HG02678 (cell line): ENCODE results near the gene NAT8L.
"Not testable (repeated sequence)": the region's sequence is repeated elsewhere in the genome, so short reads cannot be mapped to it uniquely, and the experiment has no call there.

Experiments used
- ATAC-seq: cut with Tn5 transposase; IDR thresholded peaks from one replicate; pipeline ENCODE4 v1.9.1; 2021; ENCODE audit warnings: mild to moderate bottlenecking, moderate library complexity; ENCODE audit not compliant: unreplicated experiment

The NAT8L gene, protein sequence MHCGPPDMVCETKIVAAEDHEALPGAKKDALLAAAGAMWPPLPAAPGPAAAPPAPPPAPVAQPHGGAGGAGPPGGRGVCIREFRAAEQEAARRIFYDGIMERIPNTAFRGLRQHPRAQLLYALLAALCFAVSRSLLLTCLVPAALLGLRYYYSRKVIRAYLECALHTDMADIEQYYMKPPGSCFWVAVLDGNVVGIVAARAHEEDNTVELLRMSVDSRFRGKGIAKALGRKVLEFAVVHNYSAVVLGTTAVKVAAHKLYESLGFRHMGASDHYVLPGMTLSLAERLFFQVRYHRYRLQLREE

DNA sequence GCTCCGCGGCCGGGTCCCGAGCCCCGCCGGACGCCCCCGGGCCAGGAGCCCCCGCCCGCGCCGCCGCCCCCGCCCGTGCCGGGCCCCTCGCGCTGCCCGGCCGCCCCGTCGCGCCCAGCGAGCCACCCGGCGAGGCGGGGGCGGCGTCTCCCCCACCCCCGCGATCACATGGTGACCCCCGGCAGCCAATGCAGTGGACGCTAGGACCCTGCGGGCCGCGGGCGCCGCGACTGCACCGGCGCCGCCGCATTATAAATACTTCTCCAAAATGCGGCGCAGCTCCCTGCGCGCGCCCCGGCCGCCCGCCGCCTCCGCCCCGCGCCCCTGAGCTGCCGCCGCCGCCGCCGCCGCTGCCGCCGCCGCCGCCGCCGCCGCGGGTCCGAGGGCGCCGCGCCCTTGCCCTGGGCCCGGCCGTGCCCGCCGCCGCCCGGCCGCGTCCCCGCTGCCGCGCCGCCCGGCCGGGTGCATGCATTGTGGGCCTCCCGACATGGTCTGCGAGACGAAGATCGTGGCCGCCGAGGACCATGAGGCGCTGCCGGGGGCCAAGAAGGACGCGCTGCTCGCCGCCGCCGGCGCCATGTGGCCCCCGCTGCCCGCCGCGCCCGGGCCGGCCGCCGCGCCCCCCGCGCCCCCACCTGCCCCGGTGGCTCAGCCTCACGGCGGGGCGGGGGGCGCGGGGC, at the start of gene NAT8L:
NAT8L (plus strand) TSS at position 282 of the 680 bp plus-strand sequence; CDS start at position 467, 185 bp downstream.
- no peak for ATAC-seq

DNA sequence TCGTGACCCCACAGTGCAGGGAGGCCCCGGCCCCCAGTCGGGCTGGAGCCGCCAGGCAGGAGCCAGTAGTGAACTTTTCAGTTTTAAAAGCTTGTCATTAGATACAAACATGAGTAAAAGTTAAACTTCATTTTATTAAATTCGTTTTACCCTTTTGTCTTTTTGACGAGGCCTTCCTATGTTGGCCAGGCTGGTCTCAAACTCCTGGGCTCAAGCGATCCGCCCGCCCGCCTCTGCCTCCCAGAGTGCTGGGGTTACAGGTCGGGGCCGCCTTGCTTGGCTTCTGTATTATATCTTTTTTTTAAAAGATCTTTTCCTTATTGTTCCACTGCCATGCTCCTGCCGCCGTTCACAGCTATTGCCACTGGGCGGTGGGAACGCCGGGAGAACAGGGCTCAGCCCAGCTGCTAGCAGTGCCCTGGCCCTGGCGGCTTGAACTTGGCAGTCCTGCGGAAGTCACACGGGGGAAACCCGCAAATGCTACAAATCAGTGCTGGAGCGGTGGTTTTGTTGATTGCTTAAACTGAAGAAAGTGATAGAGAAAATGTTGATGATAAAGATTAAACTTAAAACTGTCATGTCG, 49.4 kb upstream of the NAT8L start:
- peak; percentile 11 for ATAC-seq

DNA sequence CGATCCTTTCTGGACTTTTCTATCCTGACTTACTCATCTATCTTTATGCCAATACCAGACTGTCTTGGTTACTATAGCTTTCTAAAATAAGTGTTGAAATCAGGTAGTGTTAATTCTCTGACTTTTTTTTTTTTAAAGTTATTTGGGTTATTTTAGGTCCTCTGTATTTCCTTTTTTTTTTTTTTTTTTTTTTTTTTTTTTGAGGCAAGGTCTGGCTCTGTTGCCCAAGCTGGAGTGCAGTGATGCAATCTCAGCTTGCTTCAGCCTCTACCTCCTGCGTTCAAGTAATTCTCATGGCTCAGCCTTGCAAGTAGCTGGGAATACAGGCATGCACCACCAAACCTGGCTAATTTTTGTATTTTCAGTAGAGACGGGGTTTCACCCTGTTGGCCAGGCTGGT, 47.5 kb upstream of the NAT8L start:
- no peak for ATAC-seq

DNA sequence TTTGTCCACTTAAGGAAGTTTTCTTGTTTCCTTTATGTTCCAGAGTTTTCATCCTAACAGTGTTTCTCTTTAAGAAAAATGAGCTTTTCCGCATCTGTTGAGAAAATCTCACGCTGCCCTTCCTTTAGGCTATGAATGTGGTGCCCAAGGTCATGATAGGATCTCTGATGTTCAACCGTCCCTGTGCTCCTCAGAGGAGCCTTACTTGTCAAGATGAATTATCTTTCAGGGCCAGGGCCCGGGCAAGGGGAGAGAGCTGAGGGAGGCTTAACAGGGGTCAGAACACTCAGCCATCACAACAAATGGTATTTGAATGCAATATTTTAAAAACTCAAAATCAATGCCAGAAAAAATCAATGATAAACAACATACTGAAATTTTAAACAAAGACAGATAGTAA, 44.1 kb upstream of the NAT8L start:
- ATAC-seq = no peak

DNA sequence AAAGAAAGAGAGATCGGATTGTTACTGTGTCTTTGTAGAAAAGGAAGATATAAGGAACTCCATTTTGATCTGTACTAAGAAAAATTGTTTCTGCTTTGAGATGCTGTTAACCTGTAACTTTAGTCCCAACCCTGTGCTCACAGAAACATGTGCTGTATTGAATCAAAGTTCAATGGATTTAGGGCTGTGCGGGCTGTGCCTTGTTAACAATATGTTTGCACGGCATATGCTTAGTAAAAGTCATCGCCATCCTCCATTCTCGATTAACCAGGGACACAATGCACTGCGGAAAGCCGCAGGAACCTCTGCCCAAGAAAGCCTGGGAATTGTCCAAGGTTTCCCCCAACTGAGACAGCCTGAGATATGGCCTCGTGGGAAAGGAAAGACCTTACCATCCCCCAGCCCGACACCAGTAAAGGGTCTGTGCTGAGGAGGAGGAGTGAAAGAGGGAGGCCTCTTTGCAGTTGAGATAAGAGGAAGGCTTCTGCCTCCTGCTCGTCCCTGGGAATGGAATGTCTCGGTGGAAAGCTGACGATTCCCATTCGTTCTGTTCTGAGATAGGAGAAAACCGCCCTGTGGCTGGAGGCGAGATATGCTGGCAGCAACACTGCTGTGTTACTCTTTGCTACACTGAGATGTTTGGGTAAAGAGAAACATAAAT, 37.6 kb upstream of the NAT8L start:
- ATAC-seq = not testable (repeated sequence)

DNA sequence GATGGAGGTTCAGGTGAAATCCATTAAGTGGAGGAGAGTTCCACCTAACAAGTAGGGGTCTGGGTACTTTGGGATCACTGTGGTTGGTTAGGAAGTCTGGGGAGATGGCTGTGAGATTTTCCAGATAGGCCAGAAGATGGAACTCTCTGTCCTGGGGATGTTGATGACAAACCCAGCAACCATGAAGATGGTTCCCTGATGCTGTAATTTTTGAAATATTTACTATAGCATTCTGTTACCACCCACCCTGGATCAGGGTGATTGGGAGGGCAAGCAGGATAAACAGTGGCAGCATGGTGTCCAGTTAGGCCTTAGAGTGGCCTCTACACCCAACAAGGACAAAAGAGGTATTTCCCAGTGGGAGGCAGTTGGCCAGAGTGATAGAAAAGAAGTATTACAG, 34.4 kb upstream of the NAT8L start:
- ATAC-seq = no peak

DNA sequence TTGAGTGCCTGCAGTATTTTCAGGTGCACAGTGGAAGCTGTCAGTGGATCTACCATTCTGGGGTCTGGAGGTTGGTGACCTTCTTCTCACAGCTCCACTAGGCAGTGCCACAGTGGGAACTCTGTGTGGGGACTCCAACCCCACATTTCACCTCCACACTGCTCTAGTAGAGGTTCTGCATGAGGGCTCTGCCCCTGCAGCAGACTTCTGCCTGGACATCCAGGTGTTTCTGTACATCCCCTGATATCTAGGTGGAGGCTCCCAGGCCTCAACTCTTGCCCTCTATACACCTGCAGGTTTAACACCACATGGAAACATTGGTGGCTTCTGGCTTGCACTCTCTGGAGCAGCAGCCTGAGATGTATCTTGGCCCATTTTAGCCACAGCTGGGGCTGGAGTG, 33.3 kb upstream of the NAT8L start:
- ATAC-seq = no peak

DNA sequence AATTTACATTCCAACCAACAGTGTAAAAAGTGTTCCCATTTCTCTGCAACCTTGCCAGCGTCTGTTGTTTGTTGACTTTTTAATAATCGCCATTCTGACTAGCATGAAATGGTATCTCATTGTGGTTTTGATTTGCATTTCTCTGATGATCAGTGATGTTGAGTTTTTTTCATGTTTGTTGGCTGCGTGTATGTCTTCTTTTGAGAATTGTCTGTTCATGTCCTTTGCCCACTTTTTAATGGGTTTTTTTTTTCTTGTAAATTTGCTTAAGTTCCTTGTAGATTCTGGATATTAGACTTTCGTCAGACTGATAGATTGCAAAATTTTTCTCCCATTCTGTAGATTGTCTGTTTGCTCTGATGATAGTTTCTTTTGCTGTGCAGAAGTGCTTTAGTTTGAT, 32.0 kb upstream of the NAT8L start:
- not testable (repeated sequence) for ATAC-seq

DNA sequence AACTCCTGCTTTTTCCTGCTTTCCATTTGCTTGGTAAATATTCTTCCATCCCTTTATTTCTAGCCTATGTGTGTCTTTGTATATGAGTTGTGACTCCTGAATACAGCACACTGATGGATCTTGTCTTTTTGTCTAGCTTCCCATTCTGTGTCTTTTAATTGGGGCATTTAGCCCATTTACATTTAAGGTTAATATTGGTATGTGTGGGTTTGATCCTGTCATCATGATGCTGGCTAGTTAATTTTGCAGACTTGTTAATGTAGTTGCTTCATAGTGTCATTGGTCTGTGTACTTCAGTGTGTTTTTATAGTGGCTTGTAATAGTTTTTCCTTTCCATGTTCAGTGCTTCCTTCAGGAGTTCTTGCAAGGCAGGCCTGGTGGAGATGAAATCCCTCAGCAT, 28.0 kb upstream of the NAT8L start:
- ATAC-seq = not testable (repeated sequence)

DNA sequence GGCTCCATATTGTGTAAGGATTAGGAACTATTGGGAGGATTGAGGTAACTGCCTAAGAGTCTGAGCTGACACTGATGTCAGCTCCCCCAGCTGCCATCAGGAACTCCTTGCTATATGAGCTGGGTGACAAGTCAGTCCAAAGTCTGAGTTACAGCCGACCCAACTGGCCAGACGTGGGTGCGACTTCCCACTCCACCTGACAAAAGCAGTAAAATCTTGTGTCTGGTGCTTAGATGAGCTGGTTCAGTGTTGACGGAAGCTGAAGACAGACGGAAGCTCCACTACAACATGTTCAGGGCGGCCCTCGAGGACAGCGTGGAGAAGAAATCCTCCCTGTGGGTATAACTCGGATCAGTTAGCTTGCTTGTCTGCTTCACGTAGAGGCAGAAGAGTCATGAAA, 22.8 kb upstream of the NAT8L start:
- ATAC-seq = no peak

DNA sequence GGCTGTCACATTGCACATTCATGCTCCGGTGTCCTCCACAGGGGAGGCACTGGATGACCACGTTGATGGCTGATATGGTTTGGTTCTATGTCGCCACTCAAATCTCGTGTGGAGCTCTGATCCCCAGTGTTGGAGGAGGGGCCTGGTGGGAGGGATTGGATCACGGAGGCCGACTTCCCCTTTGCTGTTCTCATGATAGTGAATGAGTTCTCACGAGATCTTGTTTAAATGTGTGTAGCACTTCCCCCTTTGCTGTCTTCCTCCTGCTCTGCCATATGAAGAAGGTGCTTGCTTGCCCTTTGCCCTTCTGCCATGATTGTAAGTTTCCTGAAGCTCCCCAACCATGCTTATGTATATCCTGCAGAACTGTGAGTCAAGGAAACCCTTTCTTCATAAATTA, 22.3 kb upstream of the NAT8L start:
- ATAC-seq = no peak

DNA sequence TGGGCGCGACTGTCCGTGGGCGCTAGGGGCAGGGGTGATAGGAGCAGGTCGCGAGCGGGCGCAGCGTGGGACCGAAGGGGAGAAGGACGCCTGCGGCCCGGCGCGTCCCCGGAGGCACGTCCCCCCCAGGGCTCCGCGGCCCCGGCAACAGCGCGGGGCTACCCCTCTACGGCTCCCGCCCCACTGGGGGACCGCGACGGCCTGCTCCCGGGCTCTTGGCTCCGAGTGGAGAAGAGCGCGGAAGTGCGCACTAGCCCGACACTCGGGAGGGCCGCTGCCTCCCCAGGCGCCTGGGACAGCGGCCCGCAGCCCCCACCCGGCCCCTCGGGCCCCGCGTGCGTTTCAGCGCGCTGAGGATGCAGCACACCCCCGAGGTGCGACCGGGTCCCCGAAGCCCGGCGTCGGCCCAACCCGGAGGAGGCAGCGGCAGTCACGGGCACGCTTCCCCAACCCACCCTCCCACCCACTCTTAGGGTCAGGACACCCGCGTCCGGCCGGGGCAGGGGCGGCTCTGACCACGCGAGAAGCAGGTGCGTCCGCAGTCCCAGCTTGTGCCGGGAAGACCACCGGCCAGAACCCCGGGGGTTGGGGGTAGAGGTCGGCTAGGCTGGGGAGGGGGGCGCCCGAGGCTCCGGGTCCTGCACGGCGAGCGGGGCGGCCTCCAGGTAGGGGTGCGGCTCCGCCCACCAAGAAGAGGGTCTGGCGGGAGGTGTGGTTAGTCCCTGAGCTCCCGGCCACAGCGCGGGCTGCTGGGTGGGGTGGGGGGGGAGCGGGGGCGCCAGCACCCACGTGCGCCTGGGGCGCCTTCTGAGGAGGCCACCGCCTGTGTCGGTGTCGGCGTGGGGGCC, 18.5 kb upstream of the NAT8L start:
- ATAC-seq = no peak

DNA sequence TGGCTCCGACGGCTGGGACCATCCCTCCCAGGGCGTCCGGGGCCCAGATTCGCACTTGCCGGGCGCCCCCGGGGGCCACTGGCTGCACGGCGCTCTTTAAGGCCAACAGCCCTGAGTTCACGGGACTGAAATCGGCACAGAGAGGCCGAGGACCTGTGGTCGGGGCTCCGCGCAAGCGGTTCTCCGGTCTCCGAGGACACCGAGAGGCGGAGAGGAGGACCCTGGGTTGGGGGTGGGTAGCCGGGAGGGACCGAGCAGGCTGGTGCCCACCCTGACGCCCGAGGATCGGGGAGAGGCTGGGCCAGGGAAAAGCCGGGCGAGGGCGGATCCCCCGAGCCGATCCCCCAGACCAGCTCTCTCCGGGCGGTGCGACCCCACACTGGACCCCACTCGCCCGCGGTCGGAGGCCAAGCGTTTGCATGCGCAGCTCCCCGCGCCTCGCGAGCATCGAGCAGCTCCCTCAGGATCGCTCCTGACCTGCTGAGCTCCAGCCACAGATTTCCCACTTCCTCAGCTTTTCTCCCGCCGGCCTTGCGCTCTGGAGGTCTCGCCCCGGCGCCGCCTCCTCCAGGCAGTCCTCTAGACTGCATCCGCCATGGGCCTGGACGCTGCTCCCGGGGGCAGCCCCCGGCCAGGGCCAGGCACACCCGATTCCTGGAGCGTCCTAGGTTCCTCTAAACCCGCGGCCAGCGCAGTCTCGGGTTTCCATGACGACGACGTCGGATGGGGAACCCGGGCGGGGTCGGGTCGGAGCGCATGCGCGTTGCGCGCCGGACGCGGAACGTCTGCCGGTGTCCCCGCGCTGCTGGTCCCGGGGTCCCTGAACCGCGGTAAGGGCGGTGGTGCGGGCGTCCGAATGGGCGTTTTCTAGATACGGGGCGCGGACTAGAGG, 17.6 kb upstream of the NAT8L start:
- peak; percentile 79 for ATAC-seq

DNA sequence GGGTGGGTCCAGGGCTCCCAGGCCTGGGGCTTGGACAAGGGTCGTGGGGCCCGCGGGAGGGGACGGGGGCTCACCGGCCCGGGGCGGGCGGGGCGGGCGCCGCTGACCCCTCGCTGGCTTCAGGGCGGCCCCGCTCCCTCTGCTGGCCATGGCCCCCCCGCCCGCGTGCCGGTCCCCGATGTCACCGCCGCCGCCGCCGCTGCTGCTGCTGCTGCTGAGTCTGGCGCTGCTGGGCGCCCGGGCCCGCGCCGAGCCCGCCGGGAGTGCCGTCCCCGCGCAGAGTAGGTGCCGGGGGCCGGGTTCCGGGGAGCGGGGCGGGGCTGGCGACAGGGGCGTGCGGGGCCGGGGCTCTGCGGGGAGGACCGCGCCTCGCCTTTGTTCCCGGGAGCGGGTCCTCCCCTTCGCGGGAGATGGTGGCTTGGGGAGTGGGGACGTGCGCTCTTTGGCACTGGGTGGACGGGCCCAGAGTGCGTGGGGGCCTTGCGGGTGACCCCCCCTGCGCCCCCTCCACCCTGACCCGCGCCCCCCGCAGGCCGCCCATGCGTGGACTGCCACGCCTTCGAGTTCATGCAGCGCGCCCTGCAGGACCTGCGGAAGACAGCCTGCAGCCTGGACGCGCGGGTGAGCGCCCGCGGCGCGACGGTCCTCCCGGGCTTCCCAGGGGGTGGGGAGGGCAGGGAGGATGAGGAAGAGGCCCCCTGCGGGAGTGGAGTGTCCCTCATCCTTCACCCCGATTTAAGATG, 16.8 kb upstream of the NAT8L start:
- ATAC-seq = peak; percentile 29

DNA sequence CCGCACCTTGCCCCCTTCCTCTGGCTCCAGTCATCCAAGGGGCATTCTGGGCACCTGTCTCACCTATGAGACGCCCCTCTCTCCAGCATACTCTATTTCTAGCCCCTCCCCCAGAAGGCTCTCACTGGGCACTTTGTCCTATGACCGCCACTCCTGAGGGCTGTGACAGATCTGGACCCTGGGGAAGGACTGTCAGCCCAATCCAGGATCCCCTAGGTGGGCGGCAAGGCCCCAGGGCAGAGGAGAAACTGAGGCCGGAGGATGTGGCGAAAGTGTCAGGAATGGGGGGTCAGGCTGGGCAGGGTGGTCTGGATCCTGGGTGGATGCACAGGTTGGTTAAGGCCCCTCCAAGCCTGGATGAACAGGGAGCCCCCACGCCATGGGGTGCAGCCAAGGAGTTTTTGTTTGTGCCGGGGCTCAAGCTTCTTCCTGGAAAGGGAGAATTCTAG, 16.2 kb upstream of the NAT8L start:
- ATAC-seq = no peak

DNA sequence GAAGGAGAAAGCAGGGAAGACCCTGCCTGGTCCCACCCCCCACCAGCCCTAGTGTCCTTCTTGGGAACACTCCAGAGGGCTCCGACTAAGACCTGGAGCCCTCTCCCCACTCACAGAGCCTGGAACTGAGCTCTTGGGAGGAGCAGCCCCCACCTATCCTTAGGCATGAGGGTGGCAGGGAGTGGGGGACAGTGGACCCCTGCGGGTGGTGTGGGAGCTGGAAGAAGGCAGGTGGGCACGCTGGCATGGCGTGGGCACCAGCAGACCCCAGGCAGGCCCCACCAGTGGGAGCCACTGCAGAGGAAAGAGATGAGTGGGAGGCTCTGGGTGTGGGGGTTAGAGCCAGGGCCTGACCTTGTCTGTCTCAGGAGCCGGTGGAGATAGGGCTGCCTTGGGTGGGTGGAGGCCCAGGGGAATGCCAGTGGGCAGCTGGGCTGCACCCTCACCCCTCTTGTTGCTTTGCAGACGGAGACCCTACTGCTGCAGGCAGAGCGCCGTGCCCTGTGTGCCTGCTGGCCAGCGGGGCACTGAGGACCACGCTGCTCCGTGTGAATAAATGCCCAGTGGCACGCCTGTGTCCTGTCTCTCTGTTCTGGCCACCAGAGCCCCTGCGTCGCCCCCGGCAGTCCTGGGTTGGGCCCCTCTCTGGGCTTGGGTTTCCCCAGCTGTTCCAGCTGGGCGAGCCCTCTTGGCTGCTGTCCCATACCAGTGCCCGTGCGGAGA, 15.6 kb upstream of the NAT8L start:
- ATAC-seq = no peak

DNA sequence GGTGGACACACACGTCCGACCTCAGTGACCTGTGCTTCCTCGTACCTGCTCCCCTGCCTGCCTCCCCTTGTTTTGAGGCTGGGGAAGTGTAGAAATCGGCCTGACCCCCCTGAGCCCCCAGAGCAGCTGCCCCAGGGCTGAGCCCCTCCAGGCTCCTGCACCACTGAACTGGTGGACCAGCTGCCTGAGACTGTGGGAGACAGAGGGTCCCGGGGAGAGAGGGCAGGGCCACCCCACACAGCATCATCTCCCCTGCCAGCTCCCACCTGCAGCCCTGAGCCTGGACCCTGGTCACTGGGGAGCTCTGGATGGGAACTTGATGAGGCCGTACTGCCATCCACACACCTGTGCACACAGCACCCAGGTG, 15.0 kb upstream of the NAT8L start:
- ATAC-seq = no peak
